ENCODE measurements around the gene NRN1L. TPM values are rescaled to one million over a fixed set of nuclear protein-coding genes. Genes with fewer than 3 reads are reported as not detected.

Gene NRN1L
- total RNA-seq, 1 experiment from 2014 or later = 0.58 TPM

- no TSS peak for BruUV-seq (replicated peaks)
- Histone ChIP-seq H3K36me3 (ENCODE audit: insufficient read depth, low read length, poor library complexity, severe bottlenecking) (peaks cover 15% of the 10 kb centered on the region), H3K27ac (ENCODE audit: low read depth, low read length, poor library complexity, severe bottlenecking) (peak overlapping the region; percentile 63), H3K4me3 (ENCODE audit: low read depth, low read length, poor library complexity, severe bottlenecking) (no peak overlapping the region), H3K9me3 (ENCODE audit: low read depth, low read length, poor library complexity, severe bottlenecking) (no peaks in the 10 kb centered on the region), H3K4me1 (ENCODE audit: insufficient read depth, low read length, poor library complexity, severe bottlenecking) (peaks cover 22% of the 10 kb centered on the region), H3K27me3 (replicated peaks; ENCODE audit: insufficient read depth, low read depth, low read length, poor library complexity) (no peaks in the 10 kb centered on the region)
- intact Hi-C loops (cut with micrococcal nuclease; ENCODE audit: unreplicated experiment) = loop anchor here (5.0 kb wide), 1 partner anchor 405 kb away; no protein-coding TSS in a partner anchor
- no peak for TF ChIP-seq CTCF (conservative IDR thresholded peaks at IDR 0.05; ENCODE audit: low read depth, low read length)
- TF ChIP-seq EZH2 (IDR thresholded peaks at IDR 0.05; ENCODE audit: borderline replicate concordance, low read depth, low read length, poor library complexity, severe bottlenecking) = no peak
- ChIA-PET POLR2A (ENCODE audit: low non-redundant PET) (interaction anchor here (0.5 kb wide), 1 partner anchor 223 kb away, joined by 4 read pairs; no protein-coding TSS in a partner anchor), CTCF (interaction anchor here (1.3 to 3.3 kb wide), 2 partner anchors 43 to 111 kb away, joined by 3 to 15 read pairs; partner anchors contain the start of gene NRN1L)
- no peak for DNase-seq (ENCODE audit: low spot score)
Observed at GRCh38 chr16:67927131-67927941, 42.7 kb downstream of the NRN1L start.

- Histone ChIP-seq H3K9me3 (ENCODE audit: low read depth, low read length, poor library complexity, severe bottlenecking) (no peaks in the 10 kb centered on the region), H3K27ac (ENCODE audit: low read depth, low read length, poor library complexity, severe bottlenecking) (no peak overlapping the region), H3K36me3 (ENCODE audit: insufficient read depth, low read length, poor library complexity, severe bottlenecking) (peaks cover 15% of the 10 kb centered on the region), H3K4me3 (ENCODE audit: low read depth, low read length, poor library complexity, severe bottlenecking) (no peak overlapping the region), H3K4me1 (ENCODE audit: insufficient read depth, low read length, poor library complexity, severe bottlenecking) (peaks cover 22% of the 10 kb centered on the region), H3K27me3 (replicated peaks; ENCODE audit: insufficient read depth, low read depth, low read length, poor library complexity) (no peaks in the 10 kb centered on the region)
- TF ChIP-seq CTCF (conservative IDR thresholded peaks at IDR 0.05; ENCODE audit: low read depth, low read length) (no peak), EZH2 (IDR thresholded peaks at IDR 0.05; ENCODE audit: borderline replicate concordance, low read depth, low read length, poor library complexity, severe bottlenecking) (no peak)
- no TSS peak for BruUV-seq (replicated peaks)
- no peak for DNase-seq (ENCODE audit: low spot score)
- ChIA-PET CTCF (interaction anchor here (1.3 to 3.3 kb wide), 2 partner anchors 44 to 111 kb away, joined by 3 to 15 read pairs; partner anchors contain the start of gene NRN1L), POLR2A (ENCODE audit: low non-redundant PET) (no interaction called here)
- intact Hi-C loops (cut with micrococcal nuclease; ENCODE audit: unreplicated experiment) = loop anchor here (1.0 to 5.0 kb wide), 4 partner anchors 45 to 406 kb away; no protein-coding TSS in a partner anchor
Observed at GRCh38 chr16:67928147-67928546, 43.5 kb downstream of the NRN1L start.

- POLR2A ChIA-PET (ENCODE audit: low non-redundant PET) = no interaction called here
- intact Hi-C loops (cut with micrococcal nuclease; ENCODE audit: unreplicated experiment) = loop anchor here (1.0 to 5.0 kb wide), 4 partner anchors 45 to 406 kb away; no protein-coding TSS in a partner anchor
- H3K36me3 ChIP-seq (ENCODE audit: insufficient read depth, low read length, poor library complexity, severe bottlenecking) = peaks cover 15% of the 10 kb centered on the region
- peak; percentile 81 for DNase-seq (ENCODE audit: low spot score)
- H3K9me3 ChIP-seq (ENCODE audit: low read depth, low read length, poor library complexity, severe bottlenecking) = no peaks in the 10 kb centered on the region
- no peaks in the 10 kb centered on the region for H3K27me3 ChIP-seq (replicated peaks; ENCODE audit: insufficient read depth, low read depth, low read length, poor library complexity)
- CTCF ChIA-PET = interaction anchor here (1.3 to 3.3 kb wide), 2 partner anchors 45 to 112 kb away, joined by 3 to 15 read pairs; partner anchors contain the start of gene NRN1L
- H3K4me1 ChIP-seq (ENCODE audit: insufficient read depth, low read length, poor library complexity, severe bottlenecking) = peaks cover 22% of the 10 kb centered on the region
- no TSS peak for BruUV-seq (replicated peaks)
- TF ChIP-seq EZH2 (IDR thresholded peaks at IDR 0.05; ENCODE audit: borderline replicate concordance, low read depth, low read length, poor library complexity, severe bottlenecking) (no peak), CTCF (conservative IDR thresholded peaks at IDR 0.05; ENCODE audit: low read depth, low read length) (peak; percentile 94)
- H3K27ac ChIP-seq (ENCODE audit: low read depth, low read length, poor library complexity, severe bottlenecking) = no peak overlapping the region
- no peak overlapping the region for H3K4me3 ChIP-seq (ENCODE audit: low read depth, low read length, poor library complexity, severe bottlenecking)
Observed at GRCh38 chr16:67928561-67929364, 44.1 kb downstream of the NRN1L start.
